ENCODE results near the gene MRPL38.

GRCh38 chr17:75940727-75941441 is 36.2 kb upstream of the MRPL38 start, which contains the start of gene FBF1:
- TF ChIP-seq, protein P1, sequence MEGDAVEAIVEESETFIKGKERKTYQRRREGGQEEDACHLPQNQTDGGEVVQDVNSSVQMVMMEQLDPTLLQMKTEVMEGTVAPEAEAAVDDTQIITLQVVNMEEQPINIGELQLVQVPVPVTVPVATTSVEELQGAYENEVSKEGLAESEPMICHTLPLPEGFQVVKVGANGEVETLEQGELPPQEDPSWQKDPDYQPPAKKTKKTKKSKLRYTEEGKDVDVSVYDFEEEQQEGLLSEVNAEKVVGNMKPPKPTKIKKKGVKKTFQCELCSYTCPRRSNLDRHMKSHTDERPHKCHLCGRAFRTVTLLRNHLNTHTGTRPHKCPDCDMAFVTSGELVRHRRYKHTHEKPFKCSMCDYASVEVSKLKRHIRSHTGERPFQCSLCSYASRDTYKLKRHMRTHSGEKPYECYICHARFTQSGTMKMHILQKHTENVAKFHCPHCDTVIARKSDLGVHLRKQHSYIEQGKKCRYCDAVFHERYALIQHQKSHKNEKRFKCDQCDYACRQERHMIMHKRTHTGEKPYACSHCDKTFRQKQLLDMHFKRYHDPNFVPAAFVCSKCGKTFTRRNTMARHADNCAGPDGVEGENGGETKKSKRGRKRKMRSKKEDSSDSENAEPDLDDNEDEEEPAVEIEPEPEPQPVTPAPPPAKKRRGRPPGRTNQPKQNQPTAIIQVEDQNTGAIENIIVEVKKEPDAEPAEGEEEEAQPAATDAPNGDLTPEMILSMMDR (IDR thresholded peaks at IDR 0.05), result peak in 1 of 3 experiments; percentile 1
- peak; percentile 89 to 94 for TF ChIP-seq POLR2AphosphoS5 (IDR thresholded peaks at IDR 0.05; ENCODE audit: insufficient read depth in 1 of 2, low read depth in 1 of 2)
